Trophoblast cell (in vitro differentiated cells and primary cell): ENCODE results near the gene TBXAS1.

Experiments used
- DNase-seq, 2 donors: peaks; one replicate each; pipeline ENCODE4 v3.0.0-alpha.2; 2016
- H2AFZ ChIP-seq: 2 replicates; pipeline ENCODE4 v1.6.1; 2013; ENCODE audit warnings: low read length, moderate library complexity, mild to moderate bottlenecking; ENCODE audit not compliant: insufficient read depth, poor library complexity
- H2AK5ac ChIP-seq: 2 replicates; pipeline ENCODE4 v1.6.1; 2013; ENCODE audit warnings: mild to moderate bottlenecking, low read length
- H2BK120ac ChIP-seq: 2 replicates; pipeline ENCODE4 v1.6.1; 2013; ENCODE audit warnings: low read length, mild to moderate bottlenecking, moderate library complexity; ENCODE audit not compliant: insufficient read depth, poor library complexity
- H2BK12ac ChIP-seq: 2 replicates; pipeline ENCODE4 v1.6.1; 2013; ENCODE audit warnings: mild to moderate bottlenecking, low read length, moderate library complexity
- H2BK5ac ChIP-seq: 2 replicates; pipeline ENCODE4 v1.6.1; 2013; ENCODE audit warnings: low read length, low read depth, moderate library complexity, mild to moderate bottlenecking; ENCODE audit not compliant: poor library complexity
- H3K14ac ChIP-seq: 2 replicates; pipeline ENCODE4 v1.6.1; 2013; ENCODE audit warnings: mild to moderate bottlenecking, low read length
- H3K18ac ChIP-seq: 2 replicates; pipeline ENCODE4 v1.6.1; 2013; ENCODE audit warnings: mild to moderate bottlenecking, low read length
- H3K23ac ChIP-seq: 2 replicates; pipeline ENCODE4 v1.6.1; 2013; ENCODE audit warnings: low read length
- H3K27ac ChIP-seq: 2 replicates; pipeline ENCODE4 v1.5.1; 2013; ENCODE audit warnings: low read depth, mild to moderate bottlenecking, inconsistent platforms, low read length, moderate library complexity
- H3K27me3 ChIP-seq: 2 replicates; pipeline ENCODE4 v1.6.1; 2013; ENCODE audit warnings: inconsistent platforms, mild to moderate bottlenecking, low read length, moderate library complexity; ENCODE audit not compliant: insufficient read depth
- H3K36me3 ChIP-seq, 2 experiments: 1 replicate in 1 of 2; 2 replicates in 1 of 2; pipeline ENCODE4 v1.6.1; 2013; ENCODE audit warnings: low read length in 2 of 2, mild to moderate bottlenecking in 2 of 2, moderate library complexity in 1 of 2; ENCODE audit not compliant: insufficient read depth in 2 of 2, control insufficient read depth in 1 of 2
- H3K4ac ChIP-seq: 2 replicates; pipeline ENCODE4 v1.6.1; 2013; ENCODE audit warnings: low read depth, mild to moderate bottlenecking, low read length, moderate library complexity
- H3K4me1 ChIP-seq, 2 experiments: 1 replicate in 1 of 2; 2 replicates in 1 of 2; pipeline ENCODE4 v1.6.1; 2013; ENCODE audit warnings: low read length in 2 of 2, mild to moderate bottlenecking in 2 of 2, moderate library complexity in 1 of 2; ENCODE audit not compliant: insufficient read depth in 2 of 2, control insufficient read depth in 1 of 2
- H3K4me2 ChIP-seq: 2 replicates; pipeline ENCODE4 v1.6.1; 2013; ENCODE audit warnings: inconsistent platforms, mild to moderate bottlenecking, low read length, moderate library complexity
- H3K4me3 ChIP-seq: 2 replicates; pipeline ENCODE4 v1.5.1; 2013; ENCODE audit warnings: mild to moderate bottlenecking, low read depth, low read length, inconsistent platforms
- H3K79me1 ChIP-seq: one replicate; pipeline ENCODE4 v1.6.1; 2013; ENCODE audit warnings: low read length
- H3K79me2 ChIP-seq: 2 replicates; pipeline ENCODE4 v1.6.1; 2013; ENCODE audit warnings: low read length, mild to moderate bottlenecking; ENCODE audit not compliant: control insufficient read depth, insufficient read depth, poor library complexity
- H3K9ac ChIP-seq: 2 replicates; pipeline ENCODE4 v1.6.1; 2013; ENCODE audit warnings: mild to moderate bottlenecking, low read length
- H3K9me3 ChIP-seq: 2 replicates; pipeline ENCODE4 v1.6.1; 2013; ENCODE audit warnings: low read depth, mild to moderate bottlenecking, control low read depth, inconsistent platforms, low read length; ENCODE audit not compliant: insufficient read depth
- H4K12ac ChIP-seq: 2 replicates; pipeline ENCODE4 v1.6.1; 2013; ENCODE audit warnings: low read depth, mild to moderate bottlenecking, low read length, moderate library complexity
- H4K8ac ChIP-seq: 2 replicates; pipeline ENCODE4 v1.6.1; 2013; ENCODE audit warnings: low read depth, mild to moderate bottlenecking, low read length, moderate library complexity
- H4K91ac ChIP-seq: one replicate; pipeline ENCODE4 v1.6.1; 2013; ENCODE audit warnings: low read depth, mild to moderate bottlenecking, low read length, moderate library complexity
- WGBS: extraction: QIAGEN DNeasy Blood & Tissue Kit; methylation state at CpG from one replicate; pipeline ENCODE4 v1.1.7; 2013; ENCODE audit warnings: missing lambda C conversion rate; ENCODE audit not compliant: insufficient read length, insufficient coverage; ENCODE audit errors: extremely low coverage; 5-methylcytosine and 5-hydroxymethylcytosine counted together

TBXAS1 gene

GRCh38 chr7:140034421-140034820 lies 205.4 kb downstream of the TBXAS1 start:
- no peak overlapping the region for H4K91ac ChIP-seq
- no peak overlapping the region for H3K4me2 ChIP-seq
- H4K12ac ChIP-seq = no peak overlapping the region
- no peaks in the 10 kb centered on the region for H3K36me3 ChIP-seq
- H3K4ac ChIP-seq = no peak overlapping the region
- H3K79me1 ChIP-seq = no peaks in the 10 kb centered on the region
- H3K27me3 ChIP-seq = no peaks in the 10 kb centered on the region
- H3K23ac ChIP-seq = no peak overlapping the region
- H2AK5ac ChIP-seq = no peak overlapping the region
- H3K9me3 ChIP-seq = peaks cover 1% of the 10 kb centered on the region
- H3K18ac ChIP-seq = no peak overlapping the region
- H4K8ac ChIP-seq = no peak overlapping the region
- no peak for DNase-seq
- H3K27ac ChIP-seq = no peak overlapping the region
- H2BK120ac ChIP-seq = no peak overlapping the region
- no peak overlapping the region for H3K9ac ChIP-seq
- H2BK12ac ChIP-seq = no peak overlapping the region
- H3K4me3 ChIP-seq = no peak overlapping the region
- no peak overlapping the region for H2AFZ ChIP-seq
- H3K14ac ChIP-seq = no peak overlapping the region
- H3K79me2 ChIP-seq = no peaks in the 10 kb centered on the region
- no peaks in the 10 kb centered on the region for H3K4me1 ChIP-seq
- no peak overlapping the region for H2BK5ac ChIP-seq

DNA sequence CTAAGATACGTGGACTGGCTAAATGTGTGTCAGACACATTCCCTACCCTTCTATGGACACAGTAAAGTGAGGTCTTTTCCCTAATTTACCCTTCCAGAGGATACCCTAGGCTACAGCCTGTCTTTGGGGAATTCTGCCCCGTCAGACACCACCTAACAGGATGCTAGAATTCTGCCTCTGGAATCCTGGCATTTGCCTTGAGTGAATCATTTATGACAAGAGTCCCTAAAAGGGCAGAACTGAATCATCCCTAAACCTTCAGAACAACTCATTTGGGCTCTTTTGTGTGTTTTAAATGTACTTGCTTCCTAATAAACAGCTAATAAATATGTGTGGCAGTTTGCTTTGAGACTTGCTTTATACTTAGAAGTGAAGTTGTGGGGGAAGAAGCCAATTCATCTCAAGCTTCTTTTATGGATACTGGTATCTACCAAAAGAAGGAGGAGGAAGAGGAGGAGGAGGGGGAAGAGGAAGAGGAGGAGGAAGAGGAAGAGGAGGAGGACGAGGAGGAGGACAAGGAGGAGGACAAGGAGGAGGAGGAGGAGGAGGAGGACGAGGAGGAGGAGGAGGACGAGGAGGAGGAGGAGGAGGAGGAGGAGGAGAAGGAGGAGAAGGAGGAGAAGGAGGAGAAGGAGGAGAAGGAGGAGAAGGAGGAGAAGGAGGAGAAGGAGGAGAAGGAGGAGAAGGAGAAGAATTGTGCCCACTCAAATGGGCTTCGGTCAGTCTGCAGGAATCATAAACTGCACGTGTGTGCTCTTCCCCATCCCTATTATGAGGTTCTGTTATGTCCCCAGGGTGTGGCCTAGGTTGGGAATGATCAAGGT lies 206.5 kb downstream of the TBXAS1 start:
- Histone ChIP-seq H3K27ac (no peak overlapping the region), H2AFZ (no peak overlapping the region), H3K14ac (no peak overlapping the region), H3K4me2 (no peak overlapping the region), H2BK120ac (no peak overlapping the region), H3K79me1 (no peaks in the 10 kb centered on the region), H4K8ac (no peak overlapping the region), H2BK12ac (no peak overlapping the region), H2AK5ac (no peak overlapping the region), H3K27me3 (no peaks in the 10 kb centered on the region), H3K18ac (no peak overlapping the region), H3K4me1 (no peaks in the 10 kb centered on the region), H3K4ac (no peak overlapping the region), H2BK5ac (no peak overlapping the region), H3K9ac (no peak overlapping the region), H3K23ac (no peak overlapping the region), H4K12ac (no peak overlapping the region), H3K4me3 (no peak overlapping the region), H4K91ac (no peak overlapping the region), H3K79me2 (no peaks in the 10 kb centered on the region), H3K36me3 (no peaks in the 10 kb centered on the region), H3K9me3 (peaks cover 1% of the 10 kb centered on the region)
- WGBS = no CpG with 5 or more reads among the region's 7 CpGs
- DNase-seq = no peak

DNA sequence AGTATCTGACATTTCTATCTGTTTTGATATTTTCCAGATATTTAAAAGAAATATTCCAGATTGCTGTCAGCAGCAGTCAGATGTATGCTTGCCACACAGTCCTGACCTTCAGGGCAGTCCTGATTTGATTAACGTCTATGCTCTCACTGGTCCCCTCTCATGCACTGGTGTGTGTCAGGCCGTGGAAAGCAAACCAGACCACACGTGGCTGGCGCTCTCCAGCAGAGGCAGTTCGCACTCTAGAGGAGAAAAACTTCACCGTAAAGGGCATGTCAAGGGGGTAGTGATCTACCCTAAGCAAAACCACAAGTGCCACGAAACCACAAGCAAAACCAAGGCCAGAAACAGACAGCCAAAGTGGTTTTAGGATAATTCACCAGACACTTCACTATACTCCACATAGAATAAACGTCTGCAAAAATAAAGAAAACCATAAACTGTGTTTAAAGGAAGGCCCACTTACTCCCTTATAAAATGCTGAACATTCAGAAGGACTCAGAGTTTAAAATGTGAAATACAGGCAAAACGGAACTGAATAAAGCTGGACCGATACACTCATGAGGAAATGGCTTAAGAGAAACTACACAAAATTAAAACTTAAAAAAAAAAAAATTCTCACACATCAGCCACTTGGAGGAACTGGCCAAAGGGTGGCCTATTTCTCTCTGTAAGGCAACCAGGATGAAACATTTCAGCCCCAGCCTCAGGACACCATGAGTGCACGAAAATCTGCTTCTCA lies 207.3 kb downstream of the TBXAS1 start:
- no peak overlapping the region for H4K12ac ChIP-seq
- no peak overlapping the region for H2BK120ac ChIP-seq
- no peak overlapping the region for H4K8ac ChIP-seq
- no peaks in the 10 kb centered on the region for H3K4me1 ChIP-seq
- no peak overlapping the region for H3K4me2 ChIP-seq
- no peak overlapping the region for H4K91ac ChIP-seq
- H3K4me3 ChIP-seq = no peak overlapping the region
- H3K79me1 ChIP-seq = no peaks in the 10 kb centered on the region
- no peaks in the 10 kb centered on the region for H3K79me2 ChIP-seq
- H3K18ac ChIP-seq = no peak overlapping the region
- no peak overlapping the region for H2AK5ac ChIP-seq
- H3K9ac ChIP-seq = no peak overlapping the region
- H3K27ac ChIP-seq = no peak overlapping the region
- H2AFZ ChIP-seq = no peak overlapping the region
- no CpG with 5 or more reads among the region's 11 CpGs for WGBS
- no peak overlapping the region for H3K23ac ChIP-seq
- H3K4ac ChIP-seq = no peak overlapping the region
- H2BK12ac ChIP-seq = no peak overlapping the region
- H3K27me3 ChIP-seq = no peaks in the 10 kb centered on the region
- no peaks in the 10 kb centered on the region for H3K36me3 ChIP-seq
- no peak overlapping the region for H2BK5ac ChIP-seq
- DNase-seq = no peak
- H3K14ac ChIP-seq = no peak overlapping the region
- peaks cover 1% of the 10 kb centered on the region for H3K9me3 ChIP-seq

DNA sequence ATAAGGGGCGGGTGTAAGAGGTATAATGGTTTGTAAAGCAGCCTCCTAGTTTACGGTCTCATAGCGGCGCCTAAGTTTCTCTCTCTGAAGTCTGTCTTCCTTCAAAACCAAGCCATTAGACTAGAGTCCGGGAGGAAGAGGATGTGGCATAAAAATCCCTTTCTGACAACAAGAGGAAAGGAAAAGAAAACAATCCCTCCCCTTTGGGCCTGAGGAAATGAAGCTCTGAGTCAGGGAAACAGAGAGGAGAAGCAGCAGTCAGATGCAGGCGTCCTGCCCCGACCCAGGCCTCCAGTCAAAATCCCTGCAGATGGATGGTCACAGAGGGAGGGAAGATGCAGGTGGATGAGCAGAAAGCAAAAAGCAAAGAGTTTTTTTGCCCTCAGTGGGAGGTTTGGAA lies 210.0 kb downstream of the TBXAS1 start:
- H3K36me3 ChIP-seq = no peaks in the 10 kb centered on the region
- H3K79me1 ChIP-seq = no peaks in the 10 kb centered on the region
- H3K27me3 ChIP-seq = no peaks in the 10 kb centered on the region
- no peak overlapping the region for H4K8ac ChIP-seq
- no peaks in the 10 kb centered on the region for H3K79me2 ChIP-seq
- H3K9ac ChIP-seq = no peak overlapping the region
- WGBS = no CpG with 5 or more reads among the region's 7 CpGs
- H3K4me2 ChIP-seq = no peak overlapping the region
- H3K9me3 ChIP-seq = peaks cover 1% of the 10 kb centered on the region
- H3K23ac ChIP-seq = no peak overlapping the region
- H2BK120ac ChIP-seq = no peak overlapping the region
- H3K4me3 ChIP-seq = no peak overlapping the region
- H4K91ac ChIP-seq = no peak overlapping the region
- H3K14ac ChIP-seq = no peak overlapping the region
- no peak overlapping the region for H2AFZ ChIP-seq
- no peak overlapping the region for H4K12ac ChIP-seq
- H3K27ac ChIP-seq = no peak overlapping the region
- H3K4ac ChIP-seq = no peak overlapping the region
- no peak overlapping the region for H3K18ac ChIP-seq
- DNase-seq = no peak
- H2BK5ac ChIP-seq = no peak overlapping the region
- no peak overlapping the region for H2AK5ac ChIP-seq
- H2BK12ac ChIP-seq = no peak overlapping the region
- H3K4me1 ChIP-seq = no peaks in the 10 kb centered on the region
